Activated T-cell treated with anti-CD3 and anti-CD28 coated beads, Interleukin-2, amount 50 U/mL, for 4 hours (primary cell): ENCODE results near the gene PDS5B. TPM values are rescaled to one million over a fixed set of nuclear protein-coding genes. Genes with fewer than 3 reads are reported as not detected.
"Not testable (repeated sequence)": the region's sequence is repeated elsewhere in the genome, so short reads cannot be mapped to it uniquely, and the experiment has no call there.

Experiments used
- ATAC-seq, 2 donors: fragments of 200-7000 bp; cut with Tn5 transposase; one replicate each; pipeline ENCODE4 v1.10.0; 2021
- DNase-seq: peaks from one replicate; pipeline ENCODE4 v3.0.0-alpha.2; 2020
- H3K27me3 Mint-ChIP-seq: one replicate; pipeline ENCODE4 v1.8.0; 2021; ENCODE audit warnings: low read depth, mixed read lengths
- H3K36me3 Mint-ChIP-seq: one replicate; pipeline ENCODE4 v1.8.0; 2022; ENCODE audit warnings: mixed read lengths; ENCODE audit not compliant: insufficient read depth
- H3K4me1 Mint-ChIP-seq: one replicate; pipeline ENCODE4 v1.8.0; 2021; ENCODE audit warnings: low read depth, mixed read lengths
- H3K4me3 Mint-ChIP-seq: one replicate; pipeline ENCODE4 v1.8.0; 2021; ENCODE audit warnings: mild to moderate bottlenecking, moderate library complexity, mixed read lengths
- H3K9me3 Mint-ChIP-seq: one replicate; pipeline ENCODE4 v1.8.0; 2021; ENCODE audit warnings: mixed read lengths
- total RNA-seq, 3 donors: library from RNA; stranded (reverse); gene quantifications; one replicate each; pipeline ENCODE4 v1.2.1, GENCODE V29; 2021

PDS5B gene, protein sequence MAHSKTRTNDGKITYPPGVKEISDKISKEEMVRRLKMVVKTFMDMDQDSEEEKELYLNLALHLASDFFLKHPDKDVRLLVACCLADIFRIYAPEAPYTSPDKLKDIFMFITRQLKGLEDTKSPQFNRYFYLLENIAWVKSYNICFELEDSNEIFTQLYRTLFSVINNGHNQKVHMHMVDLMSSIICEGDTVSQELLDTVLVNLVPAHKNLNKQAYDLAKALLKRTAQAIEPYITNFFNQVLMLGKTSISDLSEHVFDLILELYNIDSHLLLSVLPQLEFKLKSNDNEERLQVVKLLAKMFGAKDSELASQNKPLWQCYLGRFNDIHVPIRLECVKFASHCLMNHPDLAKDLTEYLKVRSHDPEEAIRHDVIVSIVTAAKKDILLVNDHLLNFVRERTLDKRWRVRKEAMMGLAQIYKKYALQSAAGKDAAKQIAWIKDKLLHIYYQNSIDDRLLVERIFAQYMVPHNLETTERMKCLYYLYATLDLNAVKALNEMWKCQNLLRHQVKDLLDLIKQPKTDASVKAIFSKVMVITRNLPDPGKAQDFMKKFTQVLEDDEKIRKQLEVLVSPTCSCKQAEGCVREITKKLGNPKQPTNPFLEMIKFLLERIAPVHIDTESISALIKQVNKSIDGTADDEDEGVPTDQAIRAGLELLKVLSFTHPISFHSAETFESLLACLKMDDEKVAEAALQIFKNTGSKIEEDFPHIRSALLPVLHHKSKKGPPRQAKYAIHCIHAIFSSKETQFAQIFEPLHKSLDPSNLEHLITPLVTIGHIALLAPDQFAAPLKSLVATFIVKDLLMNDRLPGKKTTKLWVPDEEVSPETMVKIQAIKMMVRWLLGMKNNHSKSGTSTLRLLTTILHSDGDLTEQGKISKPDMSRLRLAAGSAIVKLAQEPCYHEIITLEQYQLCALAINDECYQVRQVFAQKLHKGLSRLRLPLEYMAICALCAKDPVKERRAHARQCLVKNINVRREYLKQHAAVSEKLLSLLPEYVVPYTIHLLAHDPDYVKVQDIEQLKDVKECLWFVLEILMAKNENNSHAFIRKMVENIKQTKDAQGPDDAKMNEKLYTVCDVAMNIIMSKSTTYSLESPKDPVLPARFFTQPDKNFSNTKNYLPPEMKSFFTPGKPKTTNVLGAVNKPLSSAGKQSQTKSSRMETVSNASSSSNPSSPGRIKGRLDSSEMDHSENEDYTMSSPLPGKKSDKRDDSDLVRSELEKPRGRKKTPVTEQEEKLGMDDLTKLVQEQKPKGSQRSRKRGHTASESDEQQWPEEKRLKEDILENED (N-terminal part only)
- 10 to 100 TPM; 37.6 to 41.8 (median 38.2) TPM for total RNA-seq

DNA sequence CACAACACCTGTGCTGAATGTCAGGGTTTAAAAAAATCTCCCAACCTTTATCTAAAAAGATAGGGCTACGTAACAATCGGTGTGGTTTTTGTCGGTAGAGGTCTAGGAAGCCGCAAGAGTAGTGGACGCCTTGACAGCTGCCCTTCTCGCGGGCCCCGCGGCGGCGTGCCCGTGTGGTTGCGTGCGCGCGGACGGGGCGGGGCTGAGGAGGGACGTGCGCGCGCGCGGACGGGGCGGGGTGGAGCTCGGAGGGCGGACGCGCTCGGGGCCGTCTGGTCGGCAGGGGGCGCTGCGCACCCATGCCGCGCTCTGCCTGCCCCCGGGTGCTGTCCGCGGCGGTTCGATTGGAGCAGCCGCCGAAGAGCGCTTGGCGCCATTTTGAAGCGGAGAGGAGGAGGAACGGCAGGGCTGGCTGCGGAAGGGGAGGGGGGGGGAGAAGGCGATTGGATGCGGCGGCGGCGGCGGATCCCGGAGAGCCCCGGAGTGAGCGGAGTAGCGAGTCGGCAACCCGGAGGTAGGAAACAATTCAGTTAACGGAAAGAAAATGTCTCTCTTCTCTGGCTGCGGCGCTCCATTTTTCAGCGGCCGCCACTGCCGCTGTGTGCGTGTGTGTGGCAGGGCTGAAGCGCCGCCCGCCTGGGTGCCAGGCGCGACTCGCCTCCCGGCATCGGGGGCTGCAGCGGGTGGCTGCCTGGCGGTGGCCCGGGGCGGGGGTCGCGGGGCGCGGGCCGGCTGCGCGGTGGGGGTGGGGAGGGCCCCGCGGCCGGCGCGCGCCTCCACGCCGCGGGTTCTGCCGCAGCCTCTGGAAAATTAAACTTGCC lies at the start of gene PDS5B:
PDS5B (plus strand) TSS at position 373 of the 821 bp plus-strand sequence. CDS start 62,321 bp downstream, outside the sequence.
- Mint-ChIP-seq H3K9me3 (no peaks in the 10 kb centered on the region), H3K4me1 (peaks cover 39% of the 10 kb centered on the region), H3K27me3 (no peaks in the 10 kb centered on the region), H3K36me3 (peaks cover 3% of the 10 kb centered on the region), H3K4me3 (peak within 1 kb of the TSS; percentile 97)
- ATAC-seq = peak; percentile 90 to 92
- peak; percentile 93 for DNase-seq

DNA sequence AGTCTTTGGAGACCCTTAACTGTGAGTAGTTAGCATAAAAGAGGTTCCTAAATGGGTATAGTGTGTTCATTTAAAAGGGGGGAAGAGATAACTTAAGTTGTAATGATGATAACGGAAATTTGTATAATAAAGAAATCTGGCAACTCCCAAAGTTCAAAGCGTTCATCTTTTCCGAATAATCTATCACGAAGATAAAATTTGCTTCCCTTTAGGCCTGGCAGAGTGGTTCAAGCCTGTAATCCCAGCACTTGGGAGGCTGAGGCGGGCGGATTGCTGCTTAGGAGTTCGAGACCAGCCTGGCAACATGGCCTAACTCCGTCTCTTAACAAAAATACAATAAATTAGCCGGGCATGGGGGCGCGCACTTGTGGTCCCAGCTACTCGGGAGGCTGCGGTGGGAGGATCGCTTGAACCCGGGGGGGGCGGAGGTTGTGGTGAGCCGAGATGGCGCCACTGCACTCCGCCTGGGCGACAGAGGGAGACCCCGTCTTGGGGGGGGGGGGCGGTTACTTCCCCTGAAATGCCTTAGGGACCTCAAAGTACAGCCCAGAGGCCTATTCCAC lies 48.6 kb upstream of the PDS5B start:
- peaks cover 51% of the 10 kb centered on the region for H3K4me1 Mint-ChIP-seq
- H3K27me3 Mint-ChIP-seq = no peaks in the 10 kb centered on the region
- peak overlapping the region; percentile 98 for H3K4me3 Mint-ChIP-seq
- no peaks in the 10 kb centered on the region for H3K9me3 Mint-ChIP-seq
- peak; percentile 21 for DNase-seq
- H3K36me3 Mint-ChIP-seq = peaks cover 30% of the 10 kb centered on the region
- no peak for ATAC-seq

DNA sequence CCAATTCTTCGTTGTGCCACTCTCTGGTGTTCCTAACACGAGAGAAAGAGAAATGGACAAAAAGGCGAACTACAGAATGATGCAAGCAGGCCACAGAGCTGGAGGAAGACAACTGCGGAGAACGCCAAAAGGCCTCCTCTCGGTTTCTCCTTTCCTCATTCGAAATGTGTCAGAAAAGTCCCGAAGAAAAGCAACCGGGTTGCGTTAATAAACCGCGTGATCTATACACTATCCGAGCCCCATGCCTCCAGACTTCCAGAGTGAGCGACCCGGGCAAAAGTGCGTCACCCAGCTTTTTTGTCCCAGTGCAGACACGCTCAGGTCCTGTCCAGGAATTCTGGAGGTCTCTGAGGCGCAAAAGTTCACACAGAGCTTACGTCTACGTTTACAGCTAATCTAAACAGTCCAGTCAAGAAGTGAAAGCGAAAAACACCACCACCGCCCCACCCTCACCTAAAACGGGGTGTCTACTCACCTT lies 48.1 kb upstream of the PDS5B start:
- Mint-ChIP-seq H3K4me1 (peaks cover 47% of the 10 kb centered on the region), H3K9me3 (no peaks in the 10 kb centered on the region), H3K36me3 (peaks cover 29% of the 10 kb centered on the region), H3K4me3 (peak overlapping the region; percentile 98), H3K27me3 (no peaks in the 10 kb centered on the region)
- ATAC-seq (peak; percentile 79 to 80), DNase-seq (no peak)

DNA sequence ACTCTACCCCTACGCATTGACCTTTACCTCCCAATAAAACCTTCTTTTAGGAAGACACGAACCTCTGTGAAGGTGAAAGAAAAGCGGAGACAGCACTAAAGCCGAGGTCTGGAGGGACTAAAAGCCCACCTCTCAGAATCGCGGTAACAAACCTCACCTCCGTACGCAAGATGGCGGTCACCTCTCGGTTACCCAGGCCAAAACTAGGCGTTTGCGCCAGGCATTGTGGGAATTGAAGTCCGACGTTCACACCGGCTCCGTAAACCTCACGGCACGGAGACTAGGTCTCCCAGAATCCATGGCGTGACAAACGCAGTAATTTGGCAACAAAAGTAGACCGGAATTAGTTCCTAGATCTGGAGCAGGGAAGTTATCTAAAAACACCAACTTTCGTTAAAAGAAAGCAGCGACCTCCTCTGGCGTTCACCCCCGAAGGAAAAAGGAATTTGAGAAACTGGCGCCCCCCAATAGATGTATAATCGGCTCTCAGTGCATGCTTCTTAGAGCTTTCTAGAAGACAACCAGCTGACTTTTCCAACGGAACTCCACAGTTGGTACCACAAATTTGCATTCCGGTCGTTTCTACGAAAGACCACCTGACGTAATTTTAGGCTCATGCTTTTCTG lies 47.5 kb upstream of the PDS5B start, which contains the start of gene N4BP2L2:
N4BP2L2 (minus strand) TSS at position 175 of the 626 bp plus-strand sequence. CDS start 1,768 bp downstream, outside the sequence.
- Mint-ChIP-seq H3K36me3 (peaks cover 24% of the 10 kb centered on the region), H3K27me3 (no peaks in the 10 kb centered on the region), H3K4me1 (peaks cover 41% of the 10 kb centered on the region), H3K9me3 (no peaks in the 10 kb centered on the region), H3K4me3 (peak within 1 kb of the TSS; percentile 98)
- peak; percentile 84 for DNase-seq
- ATAC-seq = peak; percentile 98 to 99

DNA sequence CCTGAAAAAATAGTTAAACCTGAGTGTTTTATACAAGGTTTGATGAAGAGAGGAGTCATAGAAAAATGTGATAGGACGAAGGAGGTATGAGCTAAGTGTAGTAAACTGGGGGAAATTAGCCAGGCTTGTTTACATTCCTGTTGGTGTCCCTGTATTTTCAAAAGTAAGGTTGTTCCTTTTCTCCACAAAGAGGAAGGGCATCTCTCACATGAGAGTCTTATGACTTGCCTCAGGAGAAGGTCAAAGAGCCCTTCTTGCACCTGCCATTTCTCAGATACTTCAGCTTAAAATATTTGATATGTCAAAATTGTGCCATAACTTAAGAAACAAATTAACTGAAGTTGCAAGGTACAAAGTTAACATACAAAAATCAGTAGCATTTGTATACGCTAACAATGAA lies 44.0 kb upstream of the PDS5B start:
- Mint-ChIP-seq H3K9me3 (no peaks in the 10 kb centered on the region), H3K4me1 (peaks cover 13% of the 10 kb centered on the region), H3K36me3 (no peaks in the 10 kb centered on the region), H3K27me3 (peaks cover 2% of the 10 kb centered on the region), H3K4me3 (no peak overlapping the region)
- no peak for ATAC-seq
- no peak for DNase-seq

DNA sequence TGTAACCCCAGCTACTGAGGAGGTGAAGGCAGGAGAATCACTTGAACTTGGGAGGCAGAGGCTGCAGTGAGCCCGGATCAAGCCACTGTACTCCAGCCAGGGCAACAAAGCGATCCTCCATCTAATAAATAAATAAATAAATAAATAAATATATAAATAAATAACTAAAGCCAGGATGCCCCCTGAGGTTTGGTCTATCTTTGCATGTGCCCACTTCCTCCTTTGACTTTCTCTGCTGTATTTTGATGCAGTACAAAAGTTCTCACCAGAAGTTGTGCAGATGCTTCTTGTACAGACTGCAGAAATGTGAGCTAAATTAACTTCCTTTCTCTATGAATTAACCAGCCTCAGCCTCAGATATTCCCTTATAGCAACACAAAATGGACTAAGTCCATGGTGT lies 41.2 kb upstream of the PDS5B start:
- Mint-ChIP-seq H3K4me3 (no peak overlapping the region), H3K9me3 (no peaks in the 10 kb centered on the region), H3K27me3 (peaks cover 2% of the 10 kb centered on the region), H3K4me1 (no peaks in the 10 kb centered on the region), H3K36me3 (no peaks in the 10 kb centered on the region)
- DNase-seq (no peak), ATAC-seq (no peak)

DNA sequence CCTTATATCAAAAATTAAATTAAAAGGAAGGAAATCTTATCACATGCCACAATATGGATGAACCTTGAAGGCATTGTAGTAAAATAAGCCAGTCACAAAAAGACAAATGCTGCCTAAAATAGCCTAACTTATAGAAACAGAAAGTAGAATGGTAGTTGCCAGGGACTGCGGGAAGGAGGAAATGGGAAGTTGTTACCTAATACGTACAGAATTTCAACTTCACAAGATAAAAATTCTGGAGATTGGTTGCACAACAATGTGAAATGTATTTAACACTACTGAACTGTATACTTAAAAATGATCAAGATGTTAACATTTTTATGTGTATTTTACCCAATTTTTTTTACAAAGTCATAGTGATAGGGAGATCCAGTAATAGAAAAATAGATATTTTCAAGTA lies 37.4 kb upstream of the PDS5B start:
- DNase-seq = no peak
- Mint-ChIP-seq H3K4me3 (no peak overlapping the region), H3K4me1 (no peaks in the 10 kb centered on the region), H3K36me3 (no peaks in the 10 kb centered on the region), H3K9me3 (no peaks in the 10 kb centered on the region), H3K27me3 (peaks cover 5% of the 10 kb centered on the region)
- ATAC-seq = no peak

DNA sequence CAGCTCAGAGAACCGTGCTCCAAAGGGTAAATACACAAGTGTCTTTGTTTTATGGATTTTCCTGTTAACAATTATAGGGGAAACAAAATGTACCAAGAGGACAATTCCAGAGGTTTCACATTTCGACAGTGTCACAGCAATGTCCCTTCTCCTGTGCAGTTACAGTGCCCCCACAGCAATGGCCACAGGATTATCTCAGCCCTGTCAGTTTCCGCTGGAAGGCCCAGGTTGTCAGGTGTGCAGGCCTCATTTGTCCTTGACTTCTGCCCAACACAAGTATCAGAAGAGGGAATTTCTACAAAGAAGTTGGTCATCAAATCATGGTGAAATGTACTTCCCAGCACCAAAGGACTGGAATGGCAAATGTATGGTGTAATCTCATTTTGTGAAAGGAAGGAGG lies 36.5 kb upstream of the PDS5B start:
- Mint-ChIP-seq H3K27me3 (peaks cover 3% of the 10 kb centered on the region), H3K4me1 (no peaks in the 10 kb centered on the region), H3K36me3 (no peaks in the 10 kb centered on the region), H3K9me3 (no peaks in the 10 kb centered on the region), H3K4me3 (no peak overlapping the region)
- no peak for DNase-seq
- no peak for ATAC-seq

DNA sequence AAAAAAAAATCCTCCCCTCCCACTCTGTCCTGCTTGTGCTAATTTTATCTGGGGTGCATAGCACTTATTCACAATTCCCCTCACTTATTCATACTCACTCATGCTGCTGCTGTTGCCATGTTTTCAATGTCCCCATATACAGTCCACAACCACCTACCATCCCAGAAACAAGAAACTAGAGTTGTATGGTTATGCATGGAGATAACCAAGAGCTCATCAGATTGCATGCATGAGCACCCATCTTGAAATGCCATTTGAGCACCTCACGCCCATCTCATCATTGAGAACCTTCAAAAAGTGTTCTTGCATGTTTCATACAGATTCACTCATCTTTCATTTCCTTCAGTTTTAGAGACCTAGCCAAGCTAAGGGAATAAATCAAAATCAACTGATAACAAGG lies 32.5 kb upstream of the PDS5B start:
- no peak for DNase-seq
- Mint-ChIP-seq H3K27me3 (peaks cover 3% of the 10 kb centered on the region), H3K9me3 (no peaks in the 10 kb centered on the region), H3K36me3 (no peaks in the 10 kb centered on the region), H3K4me1 (no peaks in the 10 kb centered on the region), H3K4me3 (no peak overlapping the region)
- ATAC-seq = no peak

DNA sequence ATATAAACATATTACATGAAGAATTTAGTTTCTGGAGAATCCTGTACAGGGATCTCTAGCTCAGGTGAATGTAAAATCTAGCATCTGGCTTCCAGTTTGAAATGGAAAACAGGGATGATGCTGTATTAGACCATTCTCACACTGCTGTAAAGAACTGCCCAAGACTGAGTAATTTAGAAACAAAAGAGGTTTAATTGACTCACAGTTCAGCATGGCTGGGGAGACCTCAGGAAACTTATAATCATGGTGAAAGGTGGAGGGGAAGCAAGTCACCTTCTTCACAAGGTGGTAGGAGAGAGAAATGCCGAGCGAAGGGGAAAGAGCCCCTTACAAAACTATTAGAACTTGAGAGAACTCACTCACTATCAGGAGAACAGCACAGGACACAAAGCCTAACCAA lies 30.6 kb upstream of the PDS5B start:
- ATAC-seq = no peak

DNA sequence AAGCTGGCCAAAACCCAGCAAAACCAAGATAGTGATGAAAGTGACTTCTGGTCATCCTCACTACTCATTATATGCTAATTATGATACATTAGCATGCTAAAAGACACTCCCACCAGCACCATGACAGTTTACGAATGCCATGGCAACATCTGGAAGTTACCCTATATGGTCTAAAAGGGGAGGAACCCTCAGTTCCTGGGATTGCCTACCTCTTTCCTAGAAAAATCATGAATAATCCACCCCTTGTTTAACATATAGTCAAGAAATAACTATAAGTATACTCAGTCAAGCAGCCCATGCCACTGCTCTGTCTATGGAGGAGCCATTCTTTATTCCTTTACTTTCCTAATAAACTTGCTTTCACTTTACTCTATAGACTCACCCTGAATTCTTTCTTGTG lies 25.4 kb upstream of the PDS5B start:
- H3K36me3 Mint-ChIP-seq, DNase-seq, H3K27me3 Mint-ChIP-seq, ATAC-seq, H3K4me1 Mint-ChIP-seq, H3K4me3 Mint-ChIP-seq: not testable (repeated sequence)
- H3K9me3 Mint-ChIP-seq = peaks cover 15% of the 10 kb centered on the region

More for the DNA sequence above, 30.6 kb upstream of the PDS5B start:
- no peak overlapping the region for H3K4me3 Mint-ChIP-seq
- H3K36me3 Mint-ChIP-seq = no peaks in the 10 kb centered on the region
- no peak for DNase-seq
- no peaks in the 10 kb centered on the region for H3K4me1 Mint-ChIP-seq
- H3K9me3 Mint-ChIP-seq = peaks cover 3% of the 10 kb centered on the region
- peaks cover 3% of the 10 kb centered on the region for H3K27me3 Mint-ChIP-seq

DNA sequence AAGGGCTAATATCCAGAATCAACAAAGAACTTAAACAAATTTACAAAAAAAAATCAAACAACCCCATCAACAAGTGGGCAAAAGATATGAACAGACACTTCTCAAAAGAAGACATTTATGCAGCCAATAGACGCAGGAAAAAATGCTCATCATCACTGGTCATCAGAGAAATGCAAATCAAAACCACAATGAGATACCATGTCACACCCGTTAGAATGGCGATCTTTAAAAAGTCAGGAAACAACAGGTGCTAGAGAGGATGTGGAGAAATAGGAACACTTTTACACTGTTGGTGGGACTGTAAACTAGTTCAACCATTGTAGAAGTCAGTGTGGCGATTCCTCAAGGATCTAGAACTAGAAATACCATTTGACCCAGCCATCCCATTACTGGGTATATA lies 10.6 kb upstream of the PDS5B start:
- H3K36me3 Mint-ChIP-seq, H3K4me3 Mint-ChIP-seq, H3K4me1 Mint-ChIP-seq, ATAC-seq, H3K27me3 Mint-ChIP-seq, DNase-seq: not testable (repeated sequence)
- H3K9me3 Mint-ChIP-seq = peaks cover 17% of the 10 kb centered on the region

DNA sequence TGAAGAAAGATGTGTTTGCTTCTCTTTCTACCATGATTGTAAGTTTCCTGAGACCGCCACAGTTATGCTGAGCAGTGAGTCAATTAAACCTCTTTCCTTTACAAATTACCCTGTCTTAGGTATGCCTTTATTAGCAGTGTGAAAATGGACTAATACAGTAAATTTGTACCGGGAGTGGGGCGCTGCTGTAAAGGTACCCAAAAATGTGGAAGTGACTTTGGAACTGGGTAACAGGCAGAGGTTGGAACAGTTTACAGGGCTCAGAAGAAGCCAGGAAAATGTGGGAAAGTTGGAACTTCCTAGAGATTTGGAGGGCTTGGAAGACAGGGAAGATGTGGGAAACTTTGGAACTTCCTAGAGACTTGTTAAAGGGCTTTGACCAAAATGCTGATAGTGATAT lies 9.2 kb upstream of the PDS5B start:
- DNase-seq (no peak), ATAC-seq (no peak)
- H3K27me3 Mint-ChIP-seq = no peaks in the 10 kb centered on the region
- no peak overlapping the region for H3K4me3 Mint-ChIP-seq
- H3K36me3 Mint-ChIP-seq = peaks cover 3% of the 10 kb centered on the region
- H3K9me3 Mint-ChIP-seq = peaks cover 17% of the 10 kb centered on the region
- no peaks in the 10 kb centered on the region for H3K4me1 Mint-ChIP-seq
